GM19395 (cell line): ENCODE measurements around the gene RETREG1.
"Not testable (repeated sequence)": the region's sequence is repeated elsewhere in the genome, so short reads cannot be mapped to it uniquely, and the experiment has no call there.

Experiments
- ATAC-seq: cut with Tn5 transposase; IDR thresholded peaks from one replicate; pipeline ENCODE4 v1.9.1; 2021; ENCODE audit warnings: mild to moderate bottlenecking, moderate library complexity; ENCODE audit not compliant: unreplicated experiment

Gene RETREG1

DNA sequence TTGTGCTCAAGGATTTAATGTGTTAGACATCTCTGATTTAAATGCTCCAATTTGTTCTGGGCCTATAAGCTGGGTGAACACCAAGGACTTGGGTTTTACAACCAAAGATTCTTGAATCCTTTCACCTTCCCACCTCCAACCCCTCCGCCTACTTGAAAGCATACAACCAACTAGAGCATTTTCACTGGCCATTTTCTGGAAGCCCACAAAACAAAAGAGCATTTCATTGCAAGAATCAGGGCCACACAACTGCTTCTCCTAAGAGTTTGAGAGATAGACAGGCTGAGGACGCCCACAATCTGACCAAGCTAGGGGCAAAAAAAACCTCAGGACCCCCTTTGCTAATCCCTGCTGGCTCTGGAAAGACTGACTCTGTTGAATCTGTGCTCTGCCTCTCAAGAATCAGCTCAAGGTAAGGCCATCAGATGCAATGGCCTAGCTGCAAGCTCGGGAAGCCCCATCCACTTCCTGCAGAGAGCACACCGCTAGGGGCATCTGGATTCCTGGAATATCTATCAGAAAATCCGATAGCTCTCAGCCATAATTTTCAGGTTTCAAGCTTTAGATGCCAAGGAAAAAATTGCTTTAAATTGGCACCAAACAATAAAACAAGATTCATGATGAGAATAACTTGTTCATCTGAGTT lies 57.7 kb downstream of the RETREG1 start:
- ATAC-seq, result no peak

- ATAC-seq, result no peak
These were observed 59.3 kb downstream of the RETREG1 start for GRCh38 chr5:16557477-16557876.

DNA sequence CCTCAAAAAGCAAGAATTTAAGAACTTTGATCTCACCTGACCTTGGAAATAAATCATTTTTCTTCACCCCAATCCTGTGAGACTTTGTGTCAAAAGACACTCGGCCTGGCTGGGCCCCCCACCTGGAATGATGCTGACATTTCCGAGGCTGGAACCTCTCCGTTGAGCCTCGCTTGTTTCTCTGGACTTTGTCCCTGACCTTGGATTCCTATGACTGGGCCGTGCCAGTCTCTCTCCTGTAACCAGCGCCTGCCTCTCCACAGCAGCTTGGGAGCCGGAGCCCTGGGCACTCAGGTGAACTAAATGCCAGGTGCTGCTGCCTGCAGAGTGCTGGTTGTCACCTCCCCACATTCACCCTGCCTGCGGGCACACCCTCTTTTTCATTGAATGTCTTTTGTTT lies 62.7 kb downstream of the RETREG1 start:
- ATAC-seq, result no peak

DNA sequence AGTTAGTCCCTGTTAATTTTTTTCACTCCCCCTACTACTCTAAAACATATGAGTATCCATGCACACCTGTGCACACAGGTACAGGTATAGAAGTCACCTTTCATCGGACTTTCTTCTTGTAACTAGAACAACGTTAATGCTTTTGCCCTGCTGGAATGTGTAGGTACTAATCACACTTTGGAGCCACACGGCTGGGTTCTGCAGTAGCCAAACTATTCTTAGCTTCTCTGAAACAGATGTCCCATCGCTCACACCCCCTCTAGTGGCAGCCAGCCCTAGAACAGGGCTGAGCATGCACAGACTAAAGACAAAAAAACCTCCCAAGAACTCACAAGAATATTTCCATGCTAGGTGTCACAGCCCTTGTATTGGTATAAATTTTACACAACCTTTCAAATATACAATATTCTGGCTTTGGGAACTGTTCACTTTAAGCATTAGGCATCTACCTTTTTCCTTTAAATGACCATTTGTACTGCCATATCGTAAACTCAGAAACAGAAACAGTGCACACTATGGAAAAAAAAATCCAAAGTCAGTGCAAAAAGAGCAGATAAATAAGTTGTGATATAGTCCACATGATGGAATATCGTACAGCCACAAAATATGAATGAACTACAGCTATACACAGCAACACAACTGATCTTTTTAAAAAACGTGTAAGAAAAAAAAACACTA lies 64.0 kb downstream of the RETREG1 start:
- peak; percentile 88 for ATAC-seq

DNA sequence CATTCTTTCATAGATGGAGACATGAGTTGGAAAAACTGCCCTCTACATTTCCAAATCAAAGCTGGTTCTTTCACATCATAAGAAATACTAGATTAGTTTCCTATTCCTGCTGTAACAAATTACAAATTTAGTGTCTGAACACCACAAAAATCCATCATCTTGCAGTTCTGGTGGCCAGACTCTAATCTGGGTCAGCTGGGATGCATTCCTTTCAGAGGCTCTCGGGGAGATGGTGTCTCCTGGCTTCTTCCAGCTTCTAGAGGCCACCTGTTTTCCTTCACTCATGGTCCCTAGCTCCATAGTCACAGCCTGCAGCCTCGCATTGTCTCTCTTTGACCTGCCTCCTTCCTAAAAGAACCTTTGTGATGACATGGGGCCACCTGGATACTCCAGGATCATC lies 65.2 kb downstream of the RETREG1 start:
- no peak for ATAC-seq

GRCh38 chr5:16550316-16550952 lies 66.4 kb downstream of the RETREG1 start:
- ATAC-seq, result peak; percentile 77

- no peak for ATAC-seq
These were observed 67.1 kb downstream of the RETREG1 start for GRCh38 chr5:16549491-16550206.

DNA sequence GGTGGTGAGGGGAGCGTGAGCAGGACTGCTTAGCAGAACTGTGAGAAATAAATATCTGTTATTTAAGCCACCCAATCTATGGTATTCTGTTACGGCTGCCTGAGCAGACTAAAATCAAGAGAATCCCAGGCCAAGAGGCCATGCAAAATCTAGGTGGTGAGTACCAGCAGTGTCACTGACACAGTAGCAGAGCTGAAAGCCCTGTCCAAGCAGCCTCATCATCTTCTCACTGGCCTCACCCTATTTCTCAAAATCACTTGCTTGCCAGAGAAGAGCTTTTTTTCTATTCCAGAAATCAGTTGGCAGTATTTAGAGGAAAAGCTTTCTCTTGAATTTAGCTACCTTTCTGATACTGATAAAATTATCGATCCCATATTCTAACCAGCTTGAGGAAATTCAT lies 68.0 kb downstream of the RETREG1 start:
- ATAC-seq, result no peak

GRCh38 chr5:16548115-16548514 lies 68.7 kb downstream of the RETREG1 start:
- ATAC-seq, result no peak

DNA sequence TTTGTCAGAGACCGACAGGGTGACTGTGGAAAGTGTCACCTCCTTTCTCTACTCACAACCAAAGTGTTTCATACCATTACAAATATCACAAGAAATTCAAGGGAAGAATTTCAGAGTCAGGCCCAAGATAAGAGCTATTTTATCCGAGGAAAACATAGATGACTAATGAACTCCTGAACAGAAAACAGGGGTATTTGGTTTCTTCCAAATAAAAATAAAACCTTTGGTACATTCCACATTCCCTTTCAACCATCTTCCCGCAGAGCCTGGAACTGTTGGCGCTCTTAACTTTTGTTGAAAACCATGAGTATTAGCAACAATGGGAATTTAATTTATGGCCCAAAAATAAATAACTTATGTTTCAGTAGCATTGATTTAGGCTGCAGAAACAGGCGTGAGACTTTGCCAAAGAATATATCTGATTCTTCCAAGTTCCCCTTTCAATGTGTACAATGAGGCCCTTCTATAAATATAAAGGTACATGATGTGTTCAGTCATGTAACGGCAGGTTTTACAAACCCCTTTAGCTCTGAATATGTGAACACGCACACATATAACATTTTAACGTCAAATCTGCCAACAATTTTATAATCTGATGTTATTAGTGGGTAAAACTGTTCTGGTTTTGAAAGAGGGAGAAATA lies 69.5 kb downstream of the RETREG1 start:
- no peak for ATAC-seq

GRCh38 chr5:16546732-16547131 lies 70.1 kb downstream of the RETREG1 start:
- no peak for ATAC-seq

DNA sequence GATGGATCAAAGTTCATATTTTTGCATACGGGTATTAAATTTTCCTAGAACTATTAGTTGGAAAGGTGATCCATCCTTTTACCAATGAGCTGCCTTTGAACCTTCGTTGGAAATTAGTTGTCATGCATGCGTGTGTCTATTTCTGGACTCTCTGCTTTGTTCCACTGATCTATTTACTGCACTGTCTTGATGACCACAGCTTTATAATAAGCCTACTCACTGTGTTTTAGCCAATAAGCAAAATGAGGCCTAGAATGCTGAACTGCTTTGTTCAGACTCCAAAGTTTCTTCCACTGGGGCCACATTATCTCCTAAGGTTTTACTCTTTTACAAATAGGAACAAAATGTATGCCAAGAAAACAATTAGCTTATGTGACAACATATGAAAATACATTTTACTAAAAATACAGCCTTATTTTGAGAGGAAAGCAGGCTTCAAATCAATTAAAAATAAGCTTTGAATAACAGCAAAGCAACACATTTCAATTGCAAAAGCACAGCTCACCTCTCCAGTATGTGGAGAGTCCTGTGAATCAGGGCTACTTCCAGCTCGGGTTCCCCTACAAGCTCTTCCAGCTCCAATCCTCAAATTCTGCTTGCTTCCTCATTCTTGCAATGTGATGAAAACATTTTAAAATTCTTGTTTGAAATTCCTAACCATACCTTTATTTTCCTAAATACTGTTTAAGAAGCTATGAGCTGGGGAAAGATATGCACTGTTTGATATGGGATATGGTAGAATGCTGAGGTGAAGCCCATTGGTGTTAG lies 72.0 kb downstream of the RETREG1 start:
- no peak for ATAC-seq

GRCh38 chr5:16543206-16543605 lies 73.6 kb downstream of the RETREG1 start:
- not testable (repeated sequence) for ATAC-seq

DNA sequence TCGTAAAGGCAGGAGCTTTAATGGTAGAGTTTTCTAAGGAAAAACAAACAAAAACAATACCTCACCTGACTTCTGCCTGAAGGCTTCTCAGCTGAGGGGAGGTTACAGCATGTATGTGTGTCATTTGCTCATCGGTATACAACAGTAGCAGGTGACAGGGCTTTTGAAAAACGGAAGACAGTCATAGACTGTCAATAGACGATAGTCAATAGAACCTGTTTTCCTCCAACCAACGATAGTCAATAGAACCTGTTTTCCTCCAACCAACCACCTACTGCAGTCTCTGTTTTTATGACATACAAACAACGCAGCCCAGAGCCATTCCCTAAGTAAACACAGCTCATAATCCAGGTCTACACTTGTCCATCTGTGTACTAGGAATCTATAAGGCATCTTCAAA lies 74.6 kb downstream of the RETREG1 start:
- no peak for ATAC-seq

DNA sequence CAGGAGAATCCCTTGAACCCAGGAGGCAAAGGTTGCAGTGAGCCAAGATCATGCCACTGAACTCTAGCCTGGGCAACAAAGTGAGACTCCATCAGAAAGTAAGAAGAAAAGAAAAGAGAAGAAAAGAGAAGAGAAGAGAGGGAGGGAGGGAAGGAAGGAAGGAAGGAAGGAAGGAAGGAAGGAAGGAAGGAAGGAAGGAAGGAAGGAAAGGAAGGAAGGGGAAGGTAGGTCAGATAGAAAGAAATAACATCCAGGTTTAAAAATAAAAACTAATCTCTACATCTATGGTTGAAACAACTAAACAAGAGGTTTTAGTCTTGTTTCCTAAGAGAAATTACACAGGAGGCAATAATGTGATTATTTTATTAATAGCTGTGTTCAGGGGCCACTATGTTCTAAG lies 75.2 kb downstream of the RETREG1 start:
- not testable (repeated sequence) for ATAC-seq

DNA sequence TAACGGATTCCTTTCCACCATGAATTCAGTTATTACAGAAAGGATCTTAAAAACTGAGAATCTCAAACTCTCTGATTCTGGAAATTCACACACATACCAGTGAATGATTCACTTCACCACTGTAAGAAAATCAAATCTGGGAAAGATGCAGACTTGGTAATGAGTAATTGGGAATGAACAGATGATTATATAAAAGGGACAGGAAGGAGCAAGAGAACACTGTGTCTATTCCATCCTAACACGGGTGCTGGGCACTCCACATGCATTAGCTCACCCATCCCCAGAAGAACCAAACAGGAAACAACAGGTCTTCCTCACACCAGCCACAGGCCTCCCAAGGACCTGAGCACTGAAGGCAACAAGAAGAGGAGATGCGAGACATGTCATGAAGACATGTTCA lies 76.4 kb downstream of the RETREG1 start:
- ATAC-seq, result no peak

DNA sequence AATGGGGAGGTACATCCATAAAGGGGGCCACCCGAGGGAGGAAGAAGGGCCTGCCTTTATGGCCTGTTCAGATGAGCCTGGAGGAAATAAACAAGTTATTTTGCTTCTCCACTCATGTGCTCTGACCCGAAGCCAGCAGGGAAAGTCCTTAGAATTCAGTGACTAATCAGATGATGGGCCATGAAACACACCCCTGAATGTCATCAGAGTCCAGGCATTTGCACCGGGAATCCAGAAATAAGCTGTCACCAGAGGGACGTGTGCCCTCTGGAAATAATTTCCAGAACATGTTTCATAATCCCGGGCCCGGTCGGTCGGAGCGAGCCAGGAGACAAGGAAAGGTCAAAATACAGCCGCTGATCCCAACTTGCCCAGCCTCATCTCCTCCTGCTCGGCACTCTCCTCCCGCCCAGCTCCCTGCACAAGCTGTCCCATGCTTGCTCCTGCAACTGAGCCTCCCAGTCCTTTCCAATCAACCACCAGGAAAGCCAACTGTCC lies 77.6 kb downstream of the RETREG1 start:
- ATAC-seq, result no peak

DNA sequence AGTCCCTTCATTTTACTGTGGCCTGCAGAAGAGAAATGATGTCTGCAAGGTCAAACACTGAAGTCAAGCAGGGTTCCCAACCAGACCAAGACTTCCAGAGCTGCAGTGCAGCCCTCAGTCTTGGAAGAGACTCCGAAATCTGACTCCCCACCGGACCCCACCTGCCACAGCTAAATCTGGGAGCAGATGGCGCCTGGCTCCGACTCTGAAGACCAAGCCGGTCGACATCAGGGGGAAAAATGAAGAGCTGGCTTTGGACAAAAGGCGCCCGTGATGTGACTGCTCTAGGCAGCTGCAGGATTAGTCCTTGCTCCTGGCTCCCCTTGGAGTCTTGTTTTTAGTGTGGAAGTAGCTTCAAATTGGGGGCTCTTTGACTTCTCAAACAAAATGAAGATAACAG lies 78.8 kb downstream of the RETREG1 start:
- ATAC-seq, result no peak

DNA sequence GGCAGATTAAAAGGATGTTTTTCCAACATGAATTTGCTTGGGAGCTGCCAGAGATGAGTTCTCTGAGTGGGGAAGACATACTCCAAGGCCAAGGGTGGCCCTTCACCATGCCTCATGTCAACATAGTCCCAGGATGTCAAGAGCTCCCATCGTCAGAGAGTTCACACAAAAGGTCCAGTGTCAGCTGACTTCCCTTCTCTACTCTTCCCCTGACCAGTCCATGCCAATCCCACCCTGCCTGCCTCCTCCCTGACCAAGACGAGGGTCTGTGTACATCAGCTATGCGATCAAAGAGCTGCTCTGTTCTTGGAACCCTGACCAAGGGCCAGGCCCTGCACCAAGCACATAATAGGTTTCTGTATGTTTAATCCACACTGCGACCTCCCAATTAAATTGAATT lies 80.0 kb downstream of the RETREG1 start:
- ATAC-seq, result no peak

GRCh38 chr5:16536246-16536645 lies 80.6 kb downstream of the RETREG1 start:
- ATAC-seq, result no peak
